ENCODE data around the gene RBCK1.

The RBCK1 gene

GRCh38 chr20:469746-470490 lies 61.8 kb downstream of the RBCK1 start:
- no peak overlapping the region for H2AFZ ChIP-seq (ENCODE audit: low read depth, low read length)
- DNase-seq (no peak), ATAC-seq (ENCODE audit: insufficient read depth, low read depth) (no peak)
- H3K4me1 ChIP-seq (ENCODE audit: insufficient read depth, low read length) = no peaks in the 10 kb centered on the region
- no peak overlapping the region for H3K4me3 ChIP-seq (ENCODE audit: low read depth in 1 of 2, low read length in 2 of 2)
- no peak overlapping the region for H3K4me2 ChIP-seq (ENCODE audit: insufficient read depth, low read length)
- H3K27me3 ChIP-seq (ENCODE audit: insufficient read depth, low read length, poor library complexity) = no peaks in the 10 kb centered on the region
- no peak overlapping the region for H3K27ac ChIP-seq (ENCODE audit: low read length)
- H3K79me2 ChIP-seq (ENCODE audit: insufficient read depth, low read length) = no peaks in the 10 kb centered on the region
- peaks cover 10% of the 10 kb centered on the region for H3K36me3 ChIP-seq (ENCODE audit: insufficient read depth, low read length)
- peaks cover 37% of the 10 kb centered on the region for H3K9me3 ChIP-seq (ENCODE audit: insufficient read depth, low read length, severe bottlenecking)
- no peak for TF ChIP-seq EZH2 (IDR thresholded peaks at IDR 0.05; ENCODE audit: borderline replicate concordance, low read depth, low read length, severe bottlenecking)
- TF ChIP-seq, protein P1, sequence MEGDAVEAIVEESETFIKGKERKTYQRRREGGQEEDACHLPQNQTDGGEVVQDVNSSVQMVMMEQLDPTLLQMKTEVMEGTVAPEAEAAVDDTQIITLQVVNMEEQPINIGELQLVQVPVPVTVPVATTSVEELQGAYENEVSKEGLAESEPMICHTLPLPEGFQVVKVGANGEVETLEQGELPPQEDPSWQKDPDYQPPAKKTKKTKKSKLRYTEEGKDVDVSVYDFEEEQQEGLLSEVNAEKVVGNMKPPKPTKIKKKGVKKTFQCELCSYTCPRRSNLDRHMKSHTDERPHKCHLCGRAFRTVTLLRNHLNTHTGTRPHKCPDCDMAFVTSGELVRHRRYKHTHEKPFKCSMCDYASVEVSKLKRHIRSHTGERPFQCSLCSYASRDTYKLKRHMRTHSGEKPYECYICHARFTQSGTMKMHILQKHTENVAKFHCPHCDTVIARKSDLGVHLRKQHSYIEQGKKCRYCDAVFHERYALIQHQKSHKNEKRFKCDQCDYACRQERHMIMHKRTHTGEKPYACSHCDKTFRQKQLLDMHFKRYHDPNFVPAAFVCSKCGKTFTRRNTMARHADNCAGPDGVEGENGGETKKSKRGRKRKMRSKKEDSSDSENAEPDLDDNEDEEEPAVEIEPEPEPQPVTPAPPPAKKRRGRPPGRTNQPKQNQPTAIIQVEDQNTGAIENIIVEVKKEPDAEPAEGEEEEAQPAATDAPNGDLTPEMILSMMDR (IDR thresholded peaks at IDR 0.05; ENCODE audit: borderline replicate concordance, extremely low read depth, low read length, poor library complexity, severe bottlenecking) = no peak
- H4K20me1 ChIP-seq (ENCODE audit: insufficient read depth, low read length) = no peaks in the 10 kb centered on the region
- no peak overlapping the region for H3K9ac ChIP-seq (ENCODE audit: low read depth, low read length)

DNA sequence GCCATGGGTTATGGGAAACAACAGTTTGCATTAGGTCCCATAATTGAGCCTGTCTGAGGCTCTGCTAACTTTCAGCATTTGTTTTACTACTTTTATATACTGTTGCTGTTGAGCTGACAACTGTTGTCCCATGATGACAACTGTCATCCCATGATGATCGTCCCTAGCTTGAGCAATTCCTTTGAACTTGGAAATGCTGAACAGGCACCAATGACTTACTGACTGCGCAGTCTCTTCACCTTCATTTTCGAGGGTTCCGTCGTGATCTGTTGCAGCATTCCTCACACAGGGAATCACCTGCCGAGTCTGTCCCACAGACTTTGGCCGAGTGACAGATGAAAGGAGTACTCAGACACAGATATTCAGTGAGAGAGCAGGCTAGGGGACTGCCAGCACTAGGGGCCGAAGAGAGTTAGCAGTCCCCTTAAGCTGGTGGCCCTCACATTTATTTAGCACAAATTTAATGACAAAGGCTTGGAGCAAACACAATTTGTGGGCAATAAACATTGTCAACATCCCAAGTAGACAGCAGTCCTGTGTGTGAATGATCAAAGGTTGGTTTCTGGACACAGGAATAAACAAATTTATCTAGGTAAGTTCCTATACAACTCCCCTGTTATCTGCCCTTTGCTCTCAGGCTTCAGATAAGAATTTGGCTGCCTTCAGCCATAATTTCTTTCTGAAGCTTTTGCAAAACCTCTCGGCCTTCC lies 64.2 kb downstream of the RBCK1 start:
- Histone ChIP-seq H3K9ac (ENCODE audit: low read depth, low read length) (no peak overlapping the region), H3K36me3 (ENCODE audit: insufficient read depth, low read length) (peaks cover 27% of the 10 kb centered on the region), H4K20me1 (ENCODE audit: insufficient read depth, low read length) (no peaks in the 10 kb centered on the region), H3K9me3 (ENCODE audit: insufficient read depth, low read length, severe bottlenecking) (peaks cover 36% of the 10 kb centered on the region), H3K79me2 (ENCODE audit: insufficient read depth, low read length) (no peaks in the 10 kb centered on the region), H3K4me3 (ENCODE audit: low read depth in 1 of 2, low read length in 2 of 2) (no peak overlapping the region), H3K4me1 (ENCODE audit: insufficient read depth, low read length) (no peaks in the 10 kb centered on the region), H3K27me3 (ENCODE audit: insufficient read depth, low read length, poor library complexity) (no peaks in the 10 kb centered on the region), H3K4me2 (ENCODE audit: insufficient read depth, low read length) (no peak overlapping the region), H2AFZ (ENCODE audit: low read depth, low read length) (no peak overlapping the region), H3K27ac (ENCODE audit: low read length) (no peak overlapping the region)
- TF ChIP-seq, protein P1 (IDR thresholded peaks at IDR 0.05; ENCODE audit: borderline replicate concordance, extremely low read depth, low read length, poor library complexity, severe bottlenecking) = no peak
- TF ChIP-seq EZH2 (IDR thresholded peaks at IDR 0.05; ENCODE audit: borderline replicate concordance, low read depth, low read length, severe bottlenecking) = no peak
- no peak for ATAC-seq (ENCODE audit: insufficient read depth, low read depth)
- no peak for DNase-seq

GRCh38 chr20:472889-473292 lies 64.8 kb downstream of the RBCK1 start:
- Histone ChIP-seq H3K9me3 (ENCODE audit: insufficient read depth, low read length, severe bottlenecking) (peaks cover 30% of the 10 kb centered on the region), H3K79me2 (ENCODE audit: insufficient read depth, low read length) (no peaks in the 10 kb centered on the region), H3K27me3 (ENCODE audit: insufficient read depth, low read length, poor library complexity) (no peaks in the 10 kb centered on the region), H3K9ac (ENCODE audit: low read depth, low read length) (no peak overlapping the region), H3K4me2 (ENCODE audit: insufficient read depth, low read length) (no peak overlapping the region), H3K27ac (ENCODE audit: low read length) (no peak overlapping the region), H4K20me1 (ENCODE audit: insufficient read depth, low read length) (no peaks in the 10 kb centered on the region), H2AFZ (ENCODE audit: low read depth, low read length) (no peak overlapping the region), H3K36me3 (ENCODE audit: insufficient read depth, low read length) (peaks cover 33% of the 10 kb centered on the region), H3K4me1 (ENCODE audit: insufficient read depth, low read length) (no peaks in the 10 kb centered on the region), H3K4me3 (ENCODE audit: low read depth in 1 of 2, low read length in 2 of 2) (no peak overlapping the region)
- ATAC-seq (ENCODE audit: insufficient read depth, low read depth) (no peak), DNase-seq (no peak)
- TF ChIP-seq, protein P1 (IDR thresholded peaks at IDR 0.05; ENCODE audit: borderline replicate concordance, extremely low read depth, low read length, poor library complexity, severe bottlenecking) = no peak
- TF ChIP-seq EZH2 (IDR thresholded peaks at IDR 0.05; ENCODE audit: borderline replicate concordance, low read depth, low read length, severe bottlenecking) = no peak

Measured in DND-41 (cell line).